Aorta (tissue), 5 donors: Measurements from ENCODE around the gene NELL1. TPM values are rescaled to one million over a fixed set of nuclear protein-coding genes. Genes with fewer than 3 reads are reported as not detected.

Experiments used
- ATAC-seq: fragments of 200-7000 bp; cut with Tn5 transposase; one replicate; pipeline ENCODE4 v1.9.1; 2022; ENCODE audit warnings: moderate library complexity; ENCODE audit not compliant: low FRiP score
- DNase-seq, 2 donors: peaks; one replicate each; pipeline ENCODE4 v3.0.0-alpha.2; 2020
- H3K27ac ChIP-seq, 2 donors: one replicate each; pipeline ENCODE4 v1.5.1; 2013; ENCODE audit warnings: low read length in 2 of 2, mild to moderate bottlenecking in 2 of 2, moderate library complexity in 2 of 2, control low read depth in 1 of 2, inconsistent platforms in 1 of 2, low read depth in 1 of 2
- H3K27me3 ChIP-seq, 2 donors: one replicate each; pipeline ENCODE4 v1.6.1; 2013; ENCODE audit warnings: control low read depth in 1 of 2, low read length in 1 of 2, mild to moderate bottlenecking in 1 of 2, moderate library complexity in 1 of 2; ENCODE audit not compliant: insufficient read depth in 2 of 2, control insufficient read depth in 1 of 2
- H3K36me3 ChIP-seq, 2 donors: one replicate each; pipeline ENCODE4 v1.6.1; 2013; ENCODE audit warnings: control low read depth in 1 of 2, low read length in 1 of 2, mild to moderate bottlenecking in 1 of 2; ENCODE audit not compliant: insufficient read depth in 2 of 2, control insufficient read depth in 1 of 2
- H3K4me1 ChIP-seq, 2 donors: one replicate each; pipeline ENCODE4 v1.6.1; 2013; ENCODE audit warnings: low read length in 2 of 2, control low read depth in 1 of 2, mild to moderate bottlenecking in 1 of 2, moderate library complexity in 1 of 2; ENCODE audit not compliant: insufficient read depth in 2 of 2, control insufficient read depth in 1 of 2
- H3K4me3 ChIP-seq, 2 donors: one replicate each; pipeline ENCODE4 v1.5.1; 2013; ENCODE audit warnings: low read length in 2 of 2, control low read depth in 1 of 2, mild to moderate bottlenecking in 1 of 2
- H3K9me3 ChIP-seq: one replicate; pipeline ENCODE4 v1.6.1; 2013; ENCODE audit warnings: mild to moderate bottlenecking, low read length; ENCODE audit not compliant: control insufficient read depth
- WGBS, 2 donors: extraction: QIAGEN DNeasy Blood & Tissue Kit; methylation state at CpG; one replicate each; pipeline ENCODE4 v1.1.7; 2013; 5-methylcytosine and 5-hydroxymethylcytosine counted together
- intact Hi-C, 2 donors: fragments of 100-400 bp; cut with DNase I; formaldehyde crosslinking; loops; one replicate each; pipeline versions ENCODE4 v1.14.2 to v1.15.0; 2022
- polyA plus RNA-seq, 2 donors: library from polyadenylated mRNA; stranded (reverse); fragments of 200-250 nt; gene quantifications; one replicate each; pipeline ENCODE4 v1.2.3, GENCODE V29; 2013
- total RNA-seq, 2 donors: library from RNA; stranded (reverse); fragmentation: NEBNext Ultra II Directional; extraction: Animal tissue kit (Norgen Biotek cat#: 25700); gene quantifications; one replicate each; pipeline ENCODE4 v1.2.1, GENCODE V29; 2021
- donor health status: healthy with polysubstance abuse.
- donor health status: Bipolar disorder and iron deficiency.
- donor health status: DM: no; HTN: no; CAD: no.
- donor health status: DM: no; HTN: no; CAD: no.
- donor health status: DM: yes; HTN: yes; CAD: no.

NELL1 gene
- total and polyA plus RNA-seq, 4 donors = 0.88 TPM; not detected in 3

- no peaks in the 10 kb centered on the region for H3K4me1 ChIP-seq
- no peak overlapping the region for H3K27ac ChIP-seq
- peaks cover 2% of the 10 kb centered on the region for H3K9me3 ChIP-seq
- ATAC-seq = no peak
- H3K36me3 ChIP-seq = no peaks in the 10 kb centered on the region
- WGBS, 2 donors = 77 to 80% methylated on average over 4 of the region's 4 CpGs
- no peak for DNase-seq
- no peak overlapping the region for H3K4me3 ChIP-seq
- peaks cover 0 to 3% of the 10 kb centered on the region in 2 donors for H3K27me3 ChIP-seq
- intact Hi-C loops = no loop called here
Measured at GRCh38 chr11:21476588-21476987, 807.2 kb downstream of the NELL1 start.

GRCh38 chr11:21480240-21480639 lies 810.9 kb downstream of the NELL1 start:
- intact Hi-C loops = no loop called here
- peaks cover 2% of the 10 kb centered on the region for H3K9me3 ChIP-seq
- peaks cover 0 to 3% of the 10 kb centered on the region in 2 donors for H3K27me3 ChIP-seq
- H3K36me3 ChIP-seq = no peaks in the 10 kb centered on the region
- no peaks in the 10 kb centered on the region for H3K4me1 ChIP-seq
- DNase-seq (no peak), ATAC-seq (no peak)
- no peak overlapping the region for H3K4me3 ChIP-seq
- WGBS, 2 donors = 47 to 62% methylated on average over 2 of the region's 2 CpGs
- no peak overlapping the region for H3K27ac ChIP-seq

GRCh38 chr11:21481255-21481654 lies 811.9 kb downstream of the NELL1 start:
- H3K4me3 ChIP-seq = no peak overlapping the region
- ATAC-seq (no peak), DNase-seq (no peak)
- intact Hi-C loops = no loop called here
- peaks cover 2% of the 10 kb centered on the region for H3K9me3 ChIP-seq
- H3K27me3 ChIP-seq = peaks cover 0 to 1% of the 10 kb centered on the region in 2 donors
- no peaks in the 10 kb centered on the region for H3K4me1 ChIP-seq
- no peaks in the 10 kb centered on the region for H3K36me3 ChIP-seq
- no peak overlapping the region for H3K27ac ChIP-seq

GRCh38 chr11:21484039-21484438 lies 814.7 kb downstream of the NELL1 start:
- ATAC-seq = no peak
- no peak overlapping the region for H3K27ac ChIP-seq
- H3K4me1 ChIP-seq = no peaks in the 10 kb centered on the region
- 88 to 91% methylated on average over 4 of the region's 4 CpGs for WGBS, 2 donors
- intact Hi-C loops = no loop called here
- no peaks in the 10 kb centered on the region for H3K27me3 ChIP-seq
- H3K4me3 ChIP-seq = no peak overlapping the region
- no peaks in the 10 kb centered on the region for H3K36me3 ChIP-seq
- H3K9me3 ChIP-seq = no peaks in the 10 kb centered on the region
- no peak for DNase-seq

GRCh38 chr11:21485006-21485405 lies 815.6 kb downstream of the NELL1 start:
- Histone ChIP-seq H3K9me3 (no peaks in the 10 kb centered on the region), H3K27me3 (no peaks in the 10 kb centered on the region), H3K4me1 (no peaks in the 10 kb centered on the region), H3K36me3 (no peaks in the 10 kb centered on the region), H3K27ac (no peak overlapping the region), H3K4me3 (no peak overlapping the region)
- DNase-seq (no peak), ATAC-seq (no peak)
- intact Hi-C loops = no loop called here
- WGBS, 2 donors = 54 to 68% methylated on average over 1 of the region's 1 CpG

GRCh38 chr11:21485426-21485825 lies 816.0 kb downstream of the NELL1 start:
- Histone ChIP-seq H3K36me3 (no peaks in the 10 kb centered on the region), H3K4me1 (no peaks in the 10 kb centered on the region), H3K9me3 (no peaks in the 10 kb centered on the region), H3K27ac (no peak overlapping the region), H3K27me3 (no peaks in the 10 kb centered on the region), H3K4me3 (no peak overlapping the region)
- intact Hi-C loops = no loop called here
- no peak for DNase-seq
- ATAC-seq = no peak
- WGBS, 2 donors = 70 to 73% methylated on average over 5 of the region's 5 CpGs

GRCh38 chr11:21489416-21490115 lies 820.2 kb downstream of the NELL1 start:
- DNase-seq (no peak), ATAC-seq (no peak)
- Histone ChIP-seq H3K36me3 (no peaks in the 10 kb centered on the region), H3K9me3 (no peaks in the 10 kb centered on the region), H3K4me1 (no peaks in the 10 kb centered on the region), H3K4me3 (no peak overlapping the region), H3K27me3 (no peaks in the 10 kb centered on the region), H3K27ac (no peak overlapping the region)
- intact Hi-C loops = no loop called here
- WGBS, 2 donors = 76 to 83% methylated on average over 2 of the region's 2 CpGs

GRCh38 chr11:21492931-21493330 lies 823.5 kb downstream of the NELL1 start:
- DNase-seq (no peak), ATAC-seq (no peak)
- WGBS, 2 donors = 82 to 87% methylated on average over 1 of the region's 1 CpG
- no peaks in the 10 kb centered on the region for H3K36me3 ChIP-seq
- H3K27me3 ChIP-seq = no peaks in the 10 kb centered on the region
- no peak overlapping the region for H3K27ac ChIP-seq
- intact Hi-C loops = no loop called here
- H3K4me1 ChIP-seq = no peaks in the 10 kb centered on the region
- H3K9me3 ChIP-seq = no peaks in the 10 kb centered on the region
- no peak overlapping the region for H3K4me3 ChIP-seq

- no peaks in the 10 kb centered on the region for H3K9me3 ChIP-seq
- WGBS, 2 donors = 87 to 91% methylated on average over 4 of the region's 4 CpGs
- intact Hi-C loops = no loop called here
- no peaks in the 10 kb centered on the region for H3K4me1 ChIP-seq
- DNase-seq (no peak), ATAC-seq (no peak)
- H3K36me3 ChIP-seq = no peaks in the 10 kb centered on the region
- H3K27me3 ChIP-seq = no peaks in the 10 kb centered on the region
- H3K27ac ChIP-seq = no peak overlapping the region
- H3K4me3 ChIP-seq = no peak overlapping the region
Measured at GRCh38 chr11:21494946-21495345, 825.6 kb downstream of the NELL1 start.
